HFFc6 (cell line): ENCODE data around the gene PLEKHA4. TPM values are rescaled to one million over a fixed set of nuclear protein-coding genes. Genes with fewer than 3 reads are reported as not detected.
"Not testable (repeated sequence)": the region's sequence is repeated elsewhere in the genome, so short reads cannot be mapped to it uniquely, and the experiment has no call there.

Experiments
- DNase-seq: peaks from one replicate; pipeline ENCODE4 v3.0.0-alpha.2; 2018
- H3K27ac Mint-ChIP-seq: 2 replicates; pipeline ENCODE4 v1.8.0; 2020; ENCODE audit warnings: mild to moderate bottlenecking, mixed read lengths
- H3K27me3 Mint-ChIP-seq: 2 replicates; pipeline ENCODE4 v1.8.0; 2021; ENCODE audit warnings: mild to moderate bottlenecking, moderate library complexity, mixed read lengths; ENCODE audit not compliant: insufficient read depth
- H3K36me3 Mint-ChIP-seq: 2 replicates; pipeline ENCODE4 v1.8.0; 2021; ENCODE audit warnings: low read depth, mixed read lengths
- H3K4me1 Mint-ChIP-seq: 2 replicates; pipeline ENCODE4 v1.8.0; 2020; ENCODE audit warnings: low read depth, mixed read lengths
- H3K4me3 Mint-ChIP-seq: 2 replicates; pipeline ENCODE4 v1.8.0; 2020; ENCODE audit warnings: mild to moderate bottlenecking, moderate library complexity, mixed read lengths
- H3K9me3 Mint-ChIP-seq: 2 replicates; pipeline ENCODE4 v1.8.0; 2020; ENCODE audit warnings: mild to moderate bottlenecking, mixed read lengths
- CTCF ChIP-seq: fragments of 200-600 bp; sonication (generic); IDR thresholded peaks from 2 replicates; pipeline ENCODE4 v1.5.0; 2021; ENCODE audit warnings: antibody characterized with exemption, mild to moderate bottlenecking
- total RNA-seq, 6 experiments: library from RNA; stranded (reverse); fragmentation: NEBNext Ultra II Directional; extraction: Animal tissue kit (Norgen Biotek cat#: 25700); gene quantifications; 2 replicates in 1 of 6; 3 replicates in 5 of 6; pipeline ENCODE4 v1.2.3, GENCODE V29; 2021

Gene PLEKHA4
- total RNA-seq, 6 experiments from 2014 or later = 7.7 to 15.1 (median 13.2) TPM

DNA sequence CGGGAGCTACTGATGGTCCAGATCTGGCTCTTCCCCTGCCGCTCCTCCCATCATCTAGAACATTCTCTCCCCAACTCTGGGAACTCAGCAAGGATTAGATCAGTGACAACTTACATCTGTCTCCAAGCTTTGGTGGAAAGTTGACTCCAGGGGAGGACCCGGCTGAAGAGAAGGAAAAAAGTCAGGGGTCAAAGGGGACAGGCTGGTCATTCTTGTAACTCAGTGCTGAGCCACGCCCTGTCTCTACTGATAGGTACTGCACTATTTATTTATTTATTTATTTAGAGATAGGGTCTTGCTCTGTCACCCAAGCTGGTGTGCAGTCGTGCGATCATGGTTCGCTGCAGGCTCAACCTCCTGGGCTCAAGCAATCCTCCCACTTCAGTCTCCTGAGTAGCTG is 14.3 kb downstream of the PLEKHA4 start:
- no peaks in the 10 kb centered on the region; the same call in 1 of the 2 replicates for H3K27me3 Mint-ChIP-seq
- H3K9me3 Mint-ChIP-seq = no peaks in the 10 kb centered on the region
- no peak for TF ChIP-seq CTCF
- H3K4me1 Mint-ChIP-seq = peaks cover 6% of the 10 kb centered on the region; the same call in 1 of the 2 replicates
- no peak overlapping the region for H3K27ac Mint-ChIP-seq
- no peak for DNase-seq
- no peak overlapping the region for H3K4me3 Mint-ChIP-seq
- no peaks in the 10 kb centered on the region for H3K36me3 Mint-ChIP-seq

GRCh38 chr19:48853483-48853882 is 14.9 kb downstream of the PLEKHA4 start:
- Mint-ChIP-seq H3K27me3 (no peaks in the 10 kb centered on the region; the same call in 1 of the 2 replicates), H3K4me1 (peaks cover 6% of the 10 kb centered on the region; the same call in 1 of the 2 replicates), H3K4me3 (no peak overlapping the region), H3K27ac (no peak overlapping the region), H3K9me3 (no peaks in the 10 kb centered on the region), H3K36me3 (no peaks in the 10 kb centered on the region)
- no peak for TF ChIP-seq CTCF
- DNase-seq = no peak

DNA sequence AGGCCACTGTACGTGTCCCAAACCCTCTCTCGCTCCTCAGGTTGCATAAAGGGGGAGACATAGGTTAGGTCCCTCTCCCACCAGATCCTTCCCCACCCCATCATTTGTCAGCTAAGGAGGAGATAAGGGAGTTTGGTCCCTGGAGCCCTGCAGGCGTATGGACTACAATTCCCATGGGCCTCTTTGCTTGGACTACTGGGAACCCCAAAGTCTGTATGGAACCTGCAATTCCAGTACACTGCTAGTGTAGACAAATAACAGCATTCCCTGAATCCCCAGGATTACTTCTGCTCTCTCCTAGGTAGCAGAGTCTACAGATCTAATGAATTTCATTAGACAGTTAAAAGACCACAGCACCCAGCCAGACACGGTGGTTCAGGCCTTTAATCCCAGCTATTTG is 16.1 kb downstream of the PLEKHA4 start:
- DNase-seq = no peak
- no peaks in the 10 kb centered on the region for H3K9me3 Mint-ChIP-seq
- no peaks in the 10 kb centered on the region for H3K36me3 Mint-ChIP-seq
- no peaks in the 10 kb centered on the region; the same call in 1 of the 2 replicates for H3K27me3 Mint-ChIP-seq
- peaks cover 6% of the 10 kb centered on the region; the same call in 1 of the 2 replicates for H3K4me1 Mint-ChIP-seq
- no peak overlapping the region for H3K27ac Mint-ChIP-seq
- TF ChIP-seq CTCF = no peak
- no peak overlapping the region for H3K4me3 Mint-ChIP-seq

GRCh38 chr19:48846659-48847058 is 21.8 kb downstream of the PLEKHA4 start:
- H3K27me3 Mint-ChIP-seq, H3K36me3 Mint-ChIP-seq, H3K4me1 Mint-ChIP-seq, DNase-seq, H3K27ac Mint-ChIP-seq, H3K4me3 Mint-ChIP-seq, H3K9me3 Mint-ChIP-seq: not testable (repeated sequence)

DNA sequence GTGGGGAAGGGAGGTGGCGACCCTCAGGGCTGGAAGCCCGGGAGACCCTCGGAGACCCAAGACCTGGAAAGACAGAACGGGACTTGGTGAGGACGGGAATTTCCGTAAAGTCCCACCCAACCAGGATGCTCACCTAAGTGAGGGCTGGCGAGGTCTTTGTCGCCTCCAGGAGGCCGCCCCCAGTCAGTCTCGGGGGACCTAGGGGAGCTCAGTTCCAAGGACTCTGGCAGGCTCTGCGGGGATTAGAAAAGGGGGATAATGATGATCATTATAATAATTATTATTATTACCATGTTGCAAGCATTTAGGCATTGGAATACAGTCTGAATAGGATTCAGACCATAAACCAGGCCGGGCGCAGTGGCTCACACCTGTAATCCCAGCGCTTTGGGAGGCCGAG is 23.0 kb downstream of the PLEKHA4 start:
- H3K27ac Mint-ChIP-seq = no peak overlapping the region

DNA sequence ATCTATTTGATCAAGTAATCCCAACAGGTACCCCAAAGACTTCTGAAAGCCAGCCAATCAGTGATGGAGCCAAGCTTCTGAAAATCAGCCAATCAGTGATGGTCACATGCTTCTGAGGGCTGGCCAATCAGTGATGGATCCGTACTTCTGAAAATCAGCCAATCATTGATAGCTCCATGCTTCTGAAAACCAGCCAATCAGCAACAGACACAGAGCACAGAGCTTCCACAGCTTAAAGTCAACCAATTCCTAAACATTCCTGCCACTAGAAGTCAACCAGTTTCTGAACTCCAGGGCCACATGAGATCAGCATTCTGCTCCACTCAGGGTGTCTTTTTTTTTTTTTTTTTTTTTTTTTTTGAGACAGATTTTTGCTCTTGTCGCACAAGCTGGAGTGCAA is 23.9 kb downstream of the PLEKHA4 start:
- Mint-ChIP-seq H3K36me3 (peaks cover 4% of the 10 kb centered on the region; the same call in 1 of the 2 replicates), H3K27ac (no peak overlapping the region), H3K4me1 (no peaks in the 10 kb centered on the region), H3K4me3 (no peak overlapping the region), H3K9me3 (no peaks in the 10 kb centered on the region), H3K27me3 (peaks cover 2% of the 10 kb centered on the region; the same call in 1 of the 2 replicates)
- peak; percentile 67 for TF ChIP-seq CTCF
- DNase-seq = peak; percentile 73

More for the DNA sequence above, 23.0 kb downstream of the PLEKHA4 start:
- no peaks in the 10 kb centered on the region for H3K4me1 Mint-ChIP-seq
- no peak for TF ChIP-seq CTCF
- no peak overlapping the region for H3K4me3 Mint-ChIP-seq
- no peaks in the 10 kb centered on the region for H3K9me3 Mint-ChIP-seq
- H3K27me3 Mint-ChIP-seq = peaks cover 2% of the 10 kb centered on the region; the same call in 1 of the 2 replicates
- peaks cover 4% of the 10 kb centered on the region; the same call in 1 of the 2 replicates for H3K36me3 Mint-ChIP-seq
- no peak for DNase-seq
